H9 (cell line): ENCODE data around the gene PNMT. TPM values are rescaled to one million over a fixed set of nuclear protein-coding genes. Genes with fewer than 3 reads are reported as not detected.
A peak's percentile ranks its signal among the peaks of the same experiment; 100 is the strongest.

Source experiments
- DNase-seq: peaks from one replicate; pipeline ENCODE4 v3.0.0-alpha.2; 2017
- H2AFZ ChIP-seq: one replicate; pipeline ENCODE4 v1.6.1; 2013; ENCODE audit warnings: mild to moderate bottlenecking, low read length, control low read depth, moderate library complexity
- H2AK5ac ChIP-seq: 2 replicates; pipeline ENCODE4 v1.6.1; 2013; ENCODE audit warnings: low read length, control low read depth, mixed read lengths; ENCODE audit not compliant: insufficient read length
- H2BK120ac ChIP-seq: one replicate; pipeline ENCODE4 v1.6.1; 2013; ENCODE audit warnings: low read depth, mild to moderate bottlenecking, low read length, control low read depth, inconsistent platforms; ENCODE audit not compliant: poor library complexity, severe bottlenecking
- H2BK12ac ChIP-seq: 2 replicates; pipeline ENCODE4 v1.6.1; 2013; ENCODE audit warnings: low read length, control low read depth, mixed read lengths, low read depth; ENCODE audit not compliant: insufficient read length
- H2BK15ac ChIP-seq: 2 replicates; pipeline ENCODE4 v1.6.1; 2013; ENCODE audit warnings: low read depth, low read length, control low read depth
- H2BK20ac ChIP-seq: one replicate; pipeline ENCODE4 v1.6.1; 2013; ENCODE audit warnings: low read depth, mild to moderate bottlenecking, low read length, control low read depth, inconsistent platforms; ENCODE audit not compliant: poor library complexity, severe bottlenecking
- H2BK5ac ChIP-seq: 2 replicates; pipeline ENCODE4 v1.6.1; 2013; ENCODE audit warnings: low read length, control low read depth, mixed read lengths; ENCODE audit not compliant: insufficient read length
- H3K14ac ChIP-seq: 2 replicates; pipeline ENCODE4 v1.6.1; 2013; ENCODE audit warnings: low read length, control low read depth; ENCODE audit not compliant: insufficient read depth
- H3K18ac ChIP-seq: 2 replicates; pipeline ENCODE4 v1.6.1; 2013; ENCODE audit warnings: low read depth, mild to moderate bottlenecking, mixed read lengths, low read length, control low read depth; ENCODE audit not compliant: insufficient read length
- H3K23ac ChIP-seq: 2 replicates; pipeline ENCODE4 v1.6.1; 2013; ENCODE audit warnings: low read length, control low read depth, mixed read lengths, low read depth; ENCODE audit not compliant: insufficient read length
- H3K23me2 ChIP-seq: 2 replicates; pipeline ENCODE4 v1.6.1; 2013; ENCODE audit warnings: low read depth, mild to moderate bottlenecking, mixed read lengths, low read length, control low read depth; ENCODE audit not compliant: insufficient read length, poor library complexity, severe bottlenecking
- H3K27ac ChIP-seq: 2 replicates; pipeline ENCODE4 v1.5.1; 2013; ENCODE audit warnings: low read length, control low read depth, mixed read lengths, low read depth; ENCODE audit not compliant: insufficient read length
- H3K27me3 ChIP-seq: 2 replicates; pipeline ENCODE4 v1.6.1; 2013; ENCODE audit warnings: low read length, control low read depth, inconsistent platforms; ENCODE audit not compliant: insufficient read depth
- H3K4ac ChIP-seq: 2 replicates; pipeline ENCODE4 v1.6.1; 2013; ENCODE audit warnings: low read depth, mild to moderate bottlenecking, control low read depth, inconsistent platforms, low read length, moderate library complexity
- H3K4me1 ChIP-seq: 2 replicates; pipeline ENCODE4 v1.6.1; 2013; ENCODE audit warnings: low read length, control low read depth, inconsistent platforms; ENCODE audit not compliant: insufficient read depth
- H3K4me2 ChIP-seq: 2 replicates; pipeline ENCODE4 v1.6.1; 2013; ENCODE audit warnings: low read length, control low read depth, mixed read lengths; ENCODE audit not compliant: insufficient read length, insufficient read depth
- H3K56ac ChIP-seq: 2 replicates; pipeline ENCODE4 v1.6.1; 2013; ENCODE audit warnings: low read depth, mild to moderate bottlenecking, mixed read lengths, low read length, control low read depth; ENCODE audit not compliant: insufficient read length
- H3K79me1 ChIP-seq: 2 replicates; pipeline ENCODE4 v1.6.1; 2013; ENCODE audit warnings: low read depth, mild to moderate bottlenecking, moderate library complexity, low read length, control low read depth, inconsistent platforms; ENCODE audit not compliant: insufficient read depth, poor library complexity, severe bottlenecking
- H3K79me2 ChIP-seq: 2 replicates; pipeline ENCODE4 v1.6.1; 2013; ENCODE audit warnings: low read length, control low read depth, inconsistent platforms; ENCODE audit not compliant: insufficient read depth
- H3K9ac ChIP-seq: 2 replicates; pipeline ENCODE4 v1.6.1; 2013; ENCODE audit warnings: low read length, control low read depth, mixed read lengths; ENCODE audit not compliant: insufficient read length; ENCODE audit errors: extremely low read depth
- H3K9me3 ChIP-seq: one replicate; pipeline ENCODE4 v1.6.1; 2013; ENCODE audit warnings: low read depth, low read length, inconsistent platforms; ENCODE audit not compliant: control insufficient read depth
- H3T11ph ChIP-seq: one replicate; pipeline ENCODE4 v1.6.1; 2013; ENCODE audit warnings: mild to moderate bottlenecking, low read length, control low read depth, inconsistent platforms
- H4K20me1 ChIP-seq: one replicate; pipeline ENCODE4 v1.6.1; 2013; ENCODE audit not compliant: control insufficient read depth, insufficient read length, insufficient read depth
- H4K5ac ChIP-seq: 2 replicates; pipeline ENCODE4 v1.6.1; 2013; ENCODE audit warnings: low read depth, mild to moderate bottlenecking, mixed read lengths, low read length, control low read depth; ENCODE audit not compliant: insufficient read length
- H4K8ac ChIP-seq: replicated peaks from 2 replicates; pipeline ENCODE4 v1.6.1; 2013; ENCODE audit warnings: low read length, control low read depth, mixed read lengths, low read depth; ENCODE audit not compliant: insufficient read length
- H4K91ac ChIP-seq: 2 replicates; pipeline ENCODE4 v1.6.1; 2013; ENCODE audit warnings: low read depth, mild to moderate bottlenecking, moderate library complexity, mixed read lengths, low read length, control low read depth; ENCODE audit not compliant: insufficient read length
- H3K27ac Mint-ChIP-seq, 3 experiments: 2 replicates in 2 of 3; 3 replicates in 1 of 3; pipeline ENCODE4 v1.8.0; 2020 to 2021; ENCODE audit warnings: mixed read lengths in 3 of 3, mild to moderate bottlenecking in 1 of 3, moderate library complexity in 1 of 3
- H3K27me3 Mint-ChIP-seq: 2 replicates; pipeline ENCODE4 v1.8.0; 2021; ENCODE audit warnings: low read depth, mild to moderate bottlenecking, moderate library complexity, mixed read lengths
- H3K36me3 Mint-ChIP-seq, 3 experiments: 2 replicates in 2 of 3; 3 replicates in 1 of 3; pipeline ENCODE4 v1.8.0; 2020 to 2021; ENCODE audit warnings: low read depth in 3 of 3, mixed read lengths in 3 of 3; ENCODE audit not compliant: insufficient read depth in 1 of 3
- H3K4me1 Mint-ChIP-seq, 2 experiments: 2 replicates each; pipeline ENCODE4 v1.8.0; 2020; ENCODE audit warnings: mixed read lengths in 2 of 2
- H3K4me3 Mint-ChIP-seq, 2 experiments: 2 replicates in 1 of 2; 3 replicates in 1 of 2; pipeline ENCODE4 v1.8.0; 2020 to 2021; ENCODE audit warnings: mild to moderate bottlenecking in 2 of 2, mixed read lengths in 2 of 2, moderate library complexity in 1 of 2
- H3K9me3 Mint-ChIP-seq, 2 experiments: 2 replicates in 1 of 2; 3 replicates in 1 of 2; pipeline ENCODE4 v1.8.0; 2020; ENCODE audit warnings: mild to moderate bottlenecking in 2 of 2, mixed read lengths in 2 of 2, moderate library complexity in 1 of 2
- WGBS: extraction: QIAGEN DNeasy Blood & Tissue Kit; methylation state at CpG from one replicate; pipeline ENCODE4 v1.1.7; 2013; ENCODE audit warnings: missing lambda C conversion rate, low lambda C conversion rate, mixed read lengths; ENCODE audit not compliant: insufficient read length; ENCODE audit errors: extremely low coverage; 5-methylcytosine and 5-hydroxymethylcytosine counted together
- total RNA-seq: library from RNA; stranded (reverse); gene quantifications from 2 replicates; pipeline ENCODE4 v1.2.1, GENCODE V29; 2021
- TF ChIP-seq, protein P1 (sequence below): fragments of 200-600 bp; sonication (generic); conservative IDR thresholded peaks from 3 replicates; pipeline ENCODE4 v1.8.0; 2021; ENCODE audit warnings: antibody characterized with exemption, mild to moderate bottlenecking

Gene PNMT
- total RNA-seq, 1 experiment from 2014 or later: 2.1 TPM

DNA sequence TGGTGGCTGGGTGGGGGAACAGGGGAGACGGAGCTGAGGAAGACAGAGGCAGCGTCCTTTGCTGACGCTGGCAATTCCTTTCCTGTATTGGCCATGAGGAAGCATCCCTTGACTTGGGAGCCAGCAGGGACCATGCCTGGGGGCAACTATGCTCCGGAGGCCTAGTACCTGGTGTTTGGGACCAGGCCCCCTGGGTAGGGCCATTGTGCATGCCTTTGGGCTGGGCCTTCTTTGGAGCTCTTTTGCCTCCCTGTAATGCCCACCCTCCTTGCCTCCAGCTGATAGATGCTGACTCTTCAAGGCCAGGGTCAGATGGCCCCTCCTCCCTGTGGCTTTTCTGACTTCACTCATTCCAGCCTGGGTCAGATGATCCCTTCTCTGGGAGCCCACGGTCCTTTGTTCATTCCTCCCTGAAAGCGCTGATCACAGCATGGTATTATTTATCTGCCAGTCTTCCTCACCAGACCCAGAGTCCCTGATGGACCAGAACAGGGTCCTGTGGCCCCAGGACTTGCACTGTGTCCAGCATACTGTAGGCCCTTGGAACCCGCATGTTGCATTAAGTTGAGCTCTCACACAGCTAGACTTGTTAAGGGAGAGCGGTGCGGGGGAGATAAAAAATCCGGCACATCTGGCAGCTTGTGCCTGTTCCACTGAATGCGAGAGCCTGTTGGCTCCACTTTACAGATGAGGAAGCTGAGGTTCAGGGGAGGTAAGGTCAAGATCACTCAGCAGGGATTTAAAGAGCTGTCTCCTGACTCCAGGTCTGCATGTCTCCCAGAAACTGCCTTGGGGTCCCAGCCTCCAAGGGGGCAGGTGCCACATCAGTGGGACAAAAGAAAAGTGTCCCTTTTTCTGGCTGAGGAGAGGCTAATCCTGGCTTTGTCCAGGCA is 28.4 kb upstream of the PNMT start:
- H3K4me1 Mint-ChIP-seq: peaks cover 64 to 66% of the 10 kb centered on the region in 2 experiments

More for the DNA sequence above, 28.4 kb upstream of the PNMT start:
- H3K27ac Mint-ChIP-seq: peak overlapping the region; percentile 58 to 75 (median 72); a peak in 6 of 7 replicates
- H3K9me3 ChIP-seq: no peaks in the 10 kb centered on the region
- no peaks in the 10 kb centered on the region for H3K27me3 Mint-ChIP-seq
- peak overlapping the region in 1 of 2 experiments; percentile 61; a peak in 3 of 5 replicates for H3K4me3 Mint-ChIP-seq
- H4K5ac ChIP-seq: no peak overlapping the region
- no peak overlapping the region for H4K8ac ChIP-seq
- H3K9me3 Mint-ChIP-seq: no peaks in the 10 kb centered on the region
- peaks cover 9% of the 10 kb centered on the region; the same call in 1 of the 2 replicates for H3K4me1 ChIP-seq
- H2BK120ac ChIP-seq: no peak overlapping the region
- no peak overlapping the region for H3K14ac ChIP-seq
- no peak overlapping the region for H2BK20ac ChIP-seq
- H3T11ph ChIP-seq: no peak overlapping the region
- H3K79me2 ChIP-seq: no peaks in the 10 kb centered on the region; the same call in 1 of the 2 replicates
- H2BK12ac ChIP-seq: no peak overlapping the region
- H3K23ac ChIP-seq: no peak overlapping the region
- no peak overlapping the region for H2AFZ ChIP-seq
- no peak for DNase-seq
- H3K23me2 ChIP-seq: peaks cover 9% of the 10 kb centered on the region
- no peak overlapping the region for H3K4me2 ChIP-seq
- no peak overlapping the region for H3K4ac ChIP-seq
- H3K36me3 Mint-ChIP-seq: peaks cover 0 to 3% (median 0%) of the 10 kb centered on the region in 3 experiments; a peak in 3 of 7 replicates
- no peaks in the 10 kb centered on the region for H3K79me1 ChIP-seq
- H3K56ac ChIP-seq: no peak overlapping the region
- no peak overlapping the region for H2BK15ac ChIP-seq
- H4K20me1 ChIP-seq: no peaks in the 10 kb centered on the region
- no peak overlapping the region for H2AK5ac ChIP-seq
- no peak overlapping the region for H3K27ac ChIP-seq
- H4K91ac ChIP-seq: no peak overlapping the region
- no peak overlapping the region for H3K9ac ChIP-seq
- H3K27me3 ChIP-seq: no peaks in the 10 kb centered on the region
- TF ChIP-seq, protein P1, sequence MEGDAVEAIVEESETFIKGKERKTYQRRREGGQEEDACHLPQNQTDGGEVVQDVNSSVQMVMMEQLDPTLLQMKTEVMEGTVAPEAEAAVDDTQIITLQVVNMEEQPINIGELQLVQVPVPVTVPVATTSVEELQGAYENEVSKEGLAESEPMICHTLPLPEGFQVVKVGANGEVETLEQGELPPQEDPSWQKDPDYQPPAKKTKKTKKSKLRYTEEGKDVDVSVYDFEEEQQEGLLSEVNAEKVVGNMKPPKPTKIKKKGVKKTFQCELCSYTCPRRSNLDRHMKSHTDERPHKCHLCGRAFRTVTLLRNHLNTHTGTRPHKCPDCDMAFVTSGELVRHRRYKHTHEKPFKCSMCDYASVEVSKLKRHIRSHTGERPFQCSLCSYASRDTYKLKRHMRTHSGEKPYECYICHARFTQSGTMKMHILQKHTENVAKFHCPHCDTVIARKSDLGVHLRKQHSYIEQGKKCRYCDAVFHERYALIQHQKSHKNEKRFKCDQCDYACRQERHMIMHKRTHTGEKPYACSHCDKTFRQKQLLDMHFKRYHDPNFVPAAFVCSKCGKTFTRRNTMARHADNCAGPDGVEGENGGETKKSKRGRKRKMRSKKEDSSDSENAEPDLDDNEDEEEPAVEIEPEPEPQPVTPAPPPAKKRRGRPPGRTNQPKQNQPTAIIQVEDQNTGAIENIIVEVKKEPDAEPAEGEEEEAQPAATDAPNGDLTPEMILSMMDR: no peak
- no peak overlapping the region for H3K18ac ChIP-seq
- no peak overlapping the region for H2BK5ac ChIP-seq
- no CpG with 5 or more reads among the region's 11 CpGs for WGBS
